Activated naive CD4-positive, alpha-beta T cell treated with anti-CD3 and anti-CD28 coated beads, Interleukin-2, amount 50 U/mL, for 24 hours (primary cell): ENCODE results near the gene MEI4.
A peak's percentile ranks its signal among the peaks of the same experiment; 100 is the strongest.
"Not testable (repeated sequence)": the region's sequence is repeated elsewhere in the genome, so short reads cannot be mapped to it uniquely, and the experiment has no call there.

Source experiments
- H3K27ac Mint-ChIP-seq: one replicate; pipeline ENCODE4 v1.8.0; 2021; ENCODE audit warnings: mild to moderate bottlenecking, mixed read lengths
- H3K27me3 Mint-ChIP-seq: one replicate; pipeline ENCODE4 v1.8.0; 2021; ENCODE audit warnings: mixed read lengths
- H3K36me3 Mint-ChIP-seq: one replicate; pipeline ENCODE4 v1.8.0; 2021; ENCODE audit warnings: mixed read lengths
- H3K4me1 Mint-ChIP-seq: one replicate; pipeline ENCODE4 v1.8.0; 2021; ENCODE audit warnings: mixed read lengths
- H3K4me3 Mint-ChIP-seq: one replicate; pipeline ENCODE4 v1.8.0; 2021; ENCODE audit warnings: mild to moderate bottlenecking, mixed read lengths
- H3K9me3 Mint-ChIP-seq: one replicate; pipeline ENCODE4 v1.8.0; 2021; ENCODE audit warnings: mixed read lengths

MEI4 gene

DNA sequence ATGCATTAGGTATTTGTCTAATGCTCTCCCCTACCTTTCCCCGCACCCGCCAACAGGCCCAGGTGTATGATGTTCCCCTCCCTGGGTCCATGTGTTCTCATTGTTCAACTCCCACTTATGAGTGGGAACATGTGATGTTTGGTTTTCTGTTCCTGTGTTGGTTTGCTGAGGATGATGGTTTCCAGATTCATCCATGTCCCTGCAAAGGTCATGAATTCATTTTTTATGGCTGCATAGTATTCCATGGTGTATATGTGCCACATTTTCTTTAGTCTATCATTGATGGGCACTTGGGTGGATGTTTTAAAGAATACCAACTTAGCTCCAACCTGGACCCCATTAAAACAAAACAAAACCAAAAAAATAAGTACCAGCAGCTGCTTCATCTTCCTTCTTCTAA lies 180.9 kb downstream of the MEI4 start:
- H3K9me3 Mint-ChIP-seq, H3K27me3 Mint-ChIP-seq, H3K27ac Mint-ChIP-seq, H3K4me3 Mint-ChIP-seq, H3K4me1 Mint-ChIP-seq, H3K36me3 Mint-ChIP-seq: not testable (repeated sequence)

DNA sequence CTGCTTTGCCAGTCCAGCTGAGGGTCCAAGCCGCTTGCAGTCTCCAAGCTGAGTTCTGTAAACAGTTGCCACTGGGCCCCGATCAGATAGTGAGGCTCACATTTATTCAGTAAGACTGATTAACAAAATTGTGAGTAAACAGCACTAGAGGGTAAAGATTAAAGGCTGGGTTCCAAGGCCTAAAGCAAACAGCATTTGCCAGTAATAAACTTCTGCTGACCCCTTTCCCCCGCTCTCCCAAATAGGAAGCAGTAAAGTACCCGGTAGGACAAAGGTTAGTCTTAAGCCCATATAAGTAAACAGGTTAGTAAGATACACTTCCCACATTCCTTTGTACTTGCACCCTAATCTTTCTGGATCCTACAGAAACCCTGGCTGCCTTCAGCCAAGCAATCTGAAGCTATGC lies 181.8 kb downstream of the MEI4 start:
- no peak overlapping the region for H3K4me3 Mint-ChIP-seq
- H3K36me3 Mint-ChIP-seq = no peaks in the 10 kb centered on the region
- H3K27me3 Mint-ChIP-seq = no peaks in the 10 kb centered on the region
- H3K27ac Mint-ChIP-seq = no peak overlapping the region
- H3K9me3 Mint-ChIP-seq = peaks cover 4% of the 10 kb centered on the region
- H3K4me1 Mint-ChIP-seq = no peaks in the 10 kb centered on the region

DNA sequence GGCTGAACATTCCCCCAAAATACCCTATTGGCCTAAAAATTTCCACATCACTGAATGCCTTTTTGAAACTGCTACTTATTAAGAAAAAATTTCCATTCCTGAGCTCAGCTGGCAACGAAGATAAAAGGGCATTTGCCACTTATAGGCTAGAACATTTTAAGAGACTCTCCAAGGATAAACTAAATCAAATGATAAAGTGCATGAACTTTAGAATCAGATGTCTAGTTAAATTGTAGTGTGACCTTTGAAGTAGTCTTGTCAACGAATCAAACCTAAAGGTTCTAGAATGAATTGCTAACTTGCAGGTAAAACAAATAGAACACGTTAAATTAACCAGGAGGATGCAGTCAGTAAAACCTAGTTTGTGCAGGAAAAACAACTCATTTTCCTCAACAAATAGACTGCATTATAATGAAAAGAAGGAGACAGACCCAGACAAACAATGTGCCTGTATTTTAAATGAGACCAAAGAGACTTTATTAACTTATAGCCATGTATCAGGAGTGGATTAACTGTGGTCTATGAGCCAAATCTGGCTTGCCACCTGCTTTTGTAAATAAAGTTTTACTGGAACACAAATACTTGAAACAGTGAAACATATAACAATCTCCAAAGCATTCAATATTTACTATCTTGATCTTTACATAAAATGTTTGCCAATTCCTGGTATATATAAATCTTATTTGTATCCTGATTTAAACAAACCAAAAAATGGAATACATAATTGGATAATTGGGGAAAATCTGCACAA lies 184.4 kb downstream of the MEI4 start:
- H3K27ac Mint-ChIP-seq = no peak overlapping the region
- H3K4me3 Mint-ChIP-seq = no peak overlapping the region
- no peaks in the 10 kb centered on the region for H3K9me3 Mint-ChIP-seq
- no peaks in the 10 kb centered on the region for H3K4me1 Mint-ChIP-seq
- H3K36me3 Mint-ChIP-seq = no peaks in the 10 kb centered on the region
- no peaks in the 10 kb centered on the region for H3K27me3 Mint-ChIP-seq

DNA sequence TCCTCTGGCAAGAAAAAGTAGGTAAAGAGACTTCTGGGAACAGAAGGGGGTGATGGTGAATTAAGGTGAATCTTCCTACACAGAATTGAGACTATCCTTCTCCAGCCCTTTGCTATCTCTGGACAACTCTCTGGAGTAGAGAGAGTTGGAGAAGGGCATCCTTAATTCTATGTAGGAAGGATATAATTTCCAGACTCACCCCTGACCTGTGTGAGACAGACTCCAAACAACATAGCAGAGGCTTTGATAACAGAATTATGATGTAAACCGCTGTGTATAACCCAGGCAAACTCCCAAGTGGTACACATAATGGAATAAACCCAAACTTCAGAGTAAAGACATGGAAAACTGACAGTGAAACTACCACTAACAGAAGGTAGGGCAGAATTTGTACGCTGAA lies 186.5 kb downstream of the MEI4 start:
- Mint-ChIP-seq H3K27me3 (no peaks in the 10 kb centered on the region), H3K27ac (no peak overlapping the region), H3K9me3 (no peaks in the 10 kb centered on the region), H3K4me1 (no peaks in the 10 kb centered on the region), H3K4me3 (no peak overlapping the region), H3K36me3 (no peaks in the 10 kb centered on the region)

DNA sequence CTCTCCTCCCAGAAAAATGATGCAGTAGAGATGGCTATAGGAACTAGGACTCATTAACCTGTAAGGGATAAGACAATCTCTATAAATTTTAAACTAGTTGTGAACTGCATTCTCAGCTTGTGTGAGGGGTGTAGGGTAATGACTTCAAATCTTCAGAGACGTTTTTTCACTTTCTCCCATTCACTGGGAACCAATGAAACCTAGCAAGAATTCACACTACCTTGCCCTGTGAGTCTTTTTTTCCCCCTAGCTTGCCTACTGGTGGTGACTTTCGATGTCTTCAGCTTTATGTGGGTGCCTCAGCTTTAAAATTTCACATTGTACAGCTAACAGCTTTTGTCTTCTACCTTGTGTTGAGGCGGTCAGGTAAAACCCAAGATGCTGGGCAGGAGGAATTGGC lies 192.0 kb downstream of the MEI4 start:
- Mint-ChIP-seq H3K9me3 (no peaks in the 10 kb centered on the region), H3K27me3 (no peaks in the 10 kb centered on the region), H3K27ac (peak overlapping the region; percentile 17), H3K4me1 (no peaks in the 10 kb centered on the region), H3K4me3 (no peak overlapping the region), H3K36me3 (no peaks in the 10 kb centered on the region)

DNA sequence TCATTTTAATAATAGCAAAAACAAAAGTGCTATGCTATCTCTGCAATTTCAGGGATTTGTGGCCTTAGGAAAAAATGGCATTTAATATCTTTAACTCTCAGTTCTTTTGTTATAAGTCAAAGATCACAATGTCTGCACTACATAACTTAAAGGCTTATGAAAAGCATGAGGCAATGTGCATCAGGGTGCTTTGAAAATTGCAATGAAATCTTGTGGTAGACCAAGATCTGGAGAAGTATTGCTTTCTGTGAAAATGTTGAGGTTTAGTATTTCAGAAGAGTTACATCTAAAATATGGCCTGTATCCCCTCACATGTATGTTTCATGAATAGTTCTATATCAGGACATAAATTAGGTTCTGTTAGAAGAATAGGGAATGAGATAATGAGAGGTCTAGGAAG lies 200.6 kb downstream of the MEI4 start:
- H3K36me3 Mint-ChIP-seq = no peaks in the 10 kb centered on the region
- no peaks in the 10 kb centered on the region for H3K4me1 Mint-ChIP-seq
- no peaks in the 10 kb centered on the region for H3K9me3 Mint-ChIP-seq
- H3K27ac Mint-ChIP-seq = no peak overlapping the region
- no peak overlapping the region for H3K4me3 Mint-ChIP-seq
- no peaks in the 10 kb centered on the region for H3K27me3 Mint-ChIP-seq

DNA sequence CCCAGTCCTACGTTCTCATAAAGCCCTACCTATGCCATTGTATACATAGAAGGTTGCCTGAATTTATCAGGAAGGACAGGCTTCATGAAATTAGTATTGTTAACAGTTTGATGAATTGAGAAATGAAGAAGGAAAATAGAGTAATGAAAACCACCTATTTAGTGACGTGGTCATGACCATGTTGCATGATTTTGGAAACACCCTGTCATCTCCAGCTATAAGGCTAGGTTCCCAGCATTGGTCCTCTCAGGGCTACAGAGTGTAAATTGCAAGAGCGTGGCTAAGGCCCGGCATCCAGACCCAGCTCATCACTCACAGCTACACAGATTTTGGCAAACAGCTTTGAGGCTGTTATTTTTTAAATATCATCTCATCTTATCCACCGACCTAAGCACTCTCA lies 203.6 kb downstream of the MEI4 start:
- Mint-ChIP-seq H3K4me3 (no peak overlapping the region), H3K9me3 (no peaks in the 10 kb centered on the region), H3K36me3 (no peaks in the 10 kb centered on the region), H3K27me3 (no peaks in the 10 kb centered on the region), H3K4me1 (no peaks in the 10 kb centered on the region), H3K27ac (no peak overlapping the region)

DNA sequence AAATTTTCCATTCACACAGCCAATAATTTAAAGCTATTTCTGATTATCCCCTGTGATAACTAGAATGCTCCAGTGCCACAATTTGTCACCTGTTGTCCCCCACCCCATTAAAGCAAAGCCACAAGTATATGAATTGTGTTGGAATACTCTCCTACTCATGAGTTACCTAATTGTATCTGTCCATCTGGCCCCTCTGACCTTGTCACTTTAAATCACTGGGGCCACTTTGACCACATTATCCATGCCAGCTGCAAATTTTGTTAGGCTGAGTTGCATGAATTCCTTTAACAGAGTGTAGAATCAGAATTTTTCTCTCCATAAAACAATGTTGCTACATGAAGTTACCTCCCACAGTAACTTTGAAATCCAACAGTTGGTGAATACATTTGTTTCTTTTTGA lies 204.6 kb downstream of the MEI4 start:
- H3K36me3 Mint-ChIP-seq = no peaks in the 10 kb centered on the region
- no peaks in the 10 kb centered on the region for H3K9me3 Mint-ChIP-seq
- no peaks in the 10 kb centered on the region for H3K4me1 Mint-ChIP-seq
- no peaks in the 10 kb centered on the region for H3K27me3 Mint-ChIP-seq
- no peak overlapping the region for H3K4me3 Mint-ChIP-seq
- no peak overlapping the region for H3K27ac Mint-ChIP-seq

DNA sequence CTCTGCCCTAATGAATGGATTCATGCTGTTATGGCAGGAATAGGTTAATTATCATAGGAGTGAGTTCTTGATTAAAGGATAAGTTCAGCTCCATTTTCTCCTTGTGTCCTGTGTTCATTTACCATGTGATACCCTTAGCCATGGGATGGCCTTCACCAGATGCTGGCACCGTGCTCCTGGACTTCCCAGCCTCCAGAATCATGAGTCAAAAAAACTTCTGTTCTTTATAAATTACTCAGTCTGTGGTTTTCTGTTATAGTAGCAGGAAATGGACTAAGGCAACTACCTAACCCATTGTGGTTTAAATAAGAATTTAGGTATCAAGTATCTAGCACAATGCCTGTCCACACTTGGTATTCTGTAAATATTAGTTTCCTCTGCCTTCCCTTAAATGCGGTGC lies 223.5 kb downstream of the MEI4 start:
- Mint-ChIP-seq H3K4me1 (no peaks in the 10 kb centered on the region), H3K9me3 (peaks cover 7% of the 10 kb centered on the region), H3K4me3 (no peak overlapping the region), H3K27me3 (no peaks in the 10 kb centered on the region), H3K27ac (no peak overlapping the region), H3K36me3 (no peaks in the 10 kb centered on the region)

DNA sequence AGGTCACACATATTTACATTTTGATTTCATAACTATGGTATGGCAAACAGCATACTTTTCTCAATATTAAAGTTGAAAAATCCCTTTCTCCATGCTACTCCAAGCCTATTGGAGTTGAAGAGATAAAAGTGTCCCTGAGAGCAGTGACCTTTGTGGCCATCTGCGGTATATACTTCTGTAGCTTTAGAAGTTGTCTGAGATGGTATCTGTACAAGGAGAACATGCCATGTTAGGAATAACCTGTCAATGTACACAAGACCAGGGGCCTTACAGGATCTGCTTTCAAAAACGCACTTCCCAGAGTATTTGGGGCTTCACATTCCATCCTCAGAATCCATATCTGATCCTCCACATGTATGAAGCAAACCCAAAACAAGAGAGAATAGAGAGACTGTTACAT lies 226.7 kb downstream of the MEI4 start:
- no peak overlapping the region for H3K27ac Mint-ChIP-seq
- H3K4me3 Mint-ChIP-seq = no peak overlapping the region
- H3K4me1 Mint-ChIP-seq = no peaks in the 10 kb centered on the region
- no peaks in the 10 kb centered on the region for H3K27me3 Mint-ChIP-seq
- H3K9me3 Mint-ChIP-seq = peaks cover 11% of the 10 kb centered on the region
- H3K36me3 Mint-ChIP-seq = no peaks in the 10 kb centered on the region

DNA sequence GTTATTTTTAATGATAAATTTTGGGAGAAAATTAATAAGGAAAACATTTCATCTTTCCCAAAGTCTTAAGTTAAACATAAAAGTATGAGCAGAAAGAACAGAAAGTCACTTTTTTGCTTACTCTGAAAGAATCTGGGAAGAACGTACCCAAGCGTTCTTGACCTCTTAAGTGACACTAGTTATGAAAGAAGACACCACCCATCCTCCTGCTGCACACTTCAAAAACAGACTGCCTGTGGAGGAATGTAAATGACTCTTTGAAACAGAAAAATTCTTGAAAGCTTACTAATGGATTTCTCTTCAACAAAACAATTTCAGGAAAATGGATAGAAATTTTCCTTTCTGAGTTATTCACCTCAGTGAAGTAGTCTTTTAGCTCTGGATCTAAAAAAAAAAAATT lies 227.7 kb downstream of the MEI4 start:
- H3K9me3 Mint-ChIP-seq = peaks cover 5% of the 10 kb centered on the region
- no peak overlapping the region for H3K4me3 Mint-ChIP-seq
- no peaks in the 10 kb centered on the region for H3K27me3 Mint-ChIP-seq
- no peaks in the 10 kb centered on the region for H3K4me1 Mint-ChIP-seq
- H3K27ac Mint-ChIP-seq = no peak overlapping the region
- H3K36me3 Mint-ChIP-seq = no peaks in the 10 kb centered on the region

DNA sequence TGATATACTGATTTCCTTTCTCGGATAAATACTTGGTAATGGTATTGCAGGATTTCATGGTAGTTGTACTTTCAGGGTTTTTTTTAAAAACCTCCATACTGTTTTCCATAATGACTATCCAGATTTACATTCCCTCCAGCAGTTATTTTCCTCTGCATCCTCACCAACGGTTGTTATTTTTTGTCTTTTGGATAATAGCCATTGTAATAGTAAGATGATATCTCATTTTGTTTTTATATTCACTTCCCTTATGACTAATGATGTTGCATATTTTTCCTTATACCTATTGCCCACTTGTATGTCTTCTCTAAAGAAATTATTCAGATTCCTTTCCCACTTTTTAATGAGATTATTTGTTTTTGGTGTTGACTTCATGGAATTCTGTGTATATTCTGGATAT lies 231.0 kb downstream of the MEI4 start:
- no peaks in the 10 kb centered on the region for H3K27me3 Mint-ChIP-seq
- no peaks in the 10 kb centered on the region for H3K4me1 Mint-ChIP-seq

DNA sequence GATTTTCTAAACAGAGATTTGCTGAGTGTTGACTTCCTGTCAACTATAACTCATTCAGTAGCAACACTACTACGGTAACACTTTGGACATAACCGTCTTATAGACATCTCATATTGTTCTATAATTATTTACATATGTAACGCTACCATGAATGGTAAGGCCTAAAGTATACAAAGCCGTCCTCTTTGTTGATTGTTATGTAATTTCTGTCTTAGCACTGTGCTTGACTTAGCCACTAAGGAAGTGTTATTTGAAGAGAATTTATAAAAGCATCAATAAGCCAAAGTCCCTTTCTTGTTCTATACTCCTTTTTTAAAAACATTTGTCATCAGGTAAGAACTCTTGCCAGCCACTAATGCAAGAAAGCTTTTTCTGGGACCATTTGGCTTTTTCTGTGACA lies 240.6 kb downstream of the MEI4 start:
- H3K27me3 Mint-ChIP-seq = no peaks in the 10 kb centered on the region
- peaks cover 10% of the 10 kb centered on the region for H3K9me3 Mint-ChIP-seq
- no peak overlapping the region for H3K4me3 Mint-ChIP-seq
- no peaks in the 10 kb centered on the region for H3K4me1 Mint-ChIP-seq
- no peak overlapping the region for H3K27ac Mint-ChIP-seq
- no peaks in the 10 kb centered on the region for H3K36me3 Mint-ChIP-seq

More for the DNA sequence above, 231.0 kb downstream of the MEI4 start:
- H3K9me3 Mint-ChIP-seq = peaks cover 5% of the 10 kb centered on the region
- H3K36me3 Mint-ChIP-seq = no peaks in the 10 kb centered on the region
- no peak overlapping the region for H3K27ac Mint-ChIP-seq
- no peak overlapping the region for H3K4me3 Mint-ChIP-seq

DNA sequence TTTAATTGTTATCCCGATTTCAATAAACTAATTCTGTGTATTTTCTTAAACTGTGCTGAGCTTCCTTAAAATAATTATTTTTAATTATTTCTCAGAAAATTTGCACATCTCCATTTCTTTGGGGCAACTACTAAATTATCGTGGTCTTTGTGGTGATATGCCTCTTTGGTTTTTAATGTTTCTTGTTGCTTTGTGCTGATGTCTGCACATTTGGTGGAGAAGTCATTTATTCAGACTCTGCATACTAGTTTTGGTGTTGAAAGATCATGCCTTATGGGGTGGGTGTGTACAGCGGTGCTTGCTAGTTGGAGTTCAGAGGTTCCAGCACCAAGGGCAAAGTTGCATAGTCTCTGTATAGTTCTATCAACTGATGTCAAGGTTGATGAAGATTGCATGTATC lies 253.2 kb downstream of the MEI4 start:
- Mint-ChIP-seq H3K4me3 (no peak overlapping the region), H3K27me3 (no peaks in the 10 kb centered on the region), H3K36me3 (no peaks in the 10 kb centered on the region), H3K4me1 (no peaks in the 10 kb centered on the region), H3K9me3 (peaks cover 20% of the 10 kb centered on the region), H3K27ac (no peak overlapping the region)

DNA sequence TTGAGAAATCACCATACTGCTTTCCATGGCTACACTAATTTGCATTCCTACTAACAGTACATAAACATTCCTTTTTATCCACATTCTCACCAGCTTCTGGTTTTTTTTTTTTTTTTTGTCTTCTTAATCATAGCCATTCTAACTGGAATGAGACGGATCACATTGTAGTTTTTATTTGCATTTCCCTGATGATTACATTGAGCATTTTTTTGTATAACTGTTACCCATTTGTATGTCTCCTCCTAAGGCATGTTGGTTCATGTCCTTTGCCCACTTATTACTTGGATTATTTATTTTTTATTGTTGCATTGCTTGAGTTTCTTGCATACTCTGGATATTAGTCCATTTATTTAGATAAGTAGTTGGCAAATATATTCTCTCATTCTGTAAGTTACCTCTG lies 258.0 kb downstream of the MEI4 start:
- no peaks in the 10 kb centered on the region for H3K36me3 Mint-ChIP-seq
- peaks cover 28% of the 10 kb centered on the region for H3K9me3 Mint-ChIP-seq
- no peaks in the 10 kb centered on the region for H3K27me3 Mint-ChIP-seq
- H3K4me3 Mint-ChIP-seq = no peak overlapping the region
- H3K4me1 Mint-ChIP-seq = no peaks in the 10 kb centered on the region
- no peak overlapping the region for H3K27ac Mint-ChIP-seq

DNA sequence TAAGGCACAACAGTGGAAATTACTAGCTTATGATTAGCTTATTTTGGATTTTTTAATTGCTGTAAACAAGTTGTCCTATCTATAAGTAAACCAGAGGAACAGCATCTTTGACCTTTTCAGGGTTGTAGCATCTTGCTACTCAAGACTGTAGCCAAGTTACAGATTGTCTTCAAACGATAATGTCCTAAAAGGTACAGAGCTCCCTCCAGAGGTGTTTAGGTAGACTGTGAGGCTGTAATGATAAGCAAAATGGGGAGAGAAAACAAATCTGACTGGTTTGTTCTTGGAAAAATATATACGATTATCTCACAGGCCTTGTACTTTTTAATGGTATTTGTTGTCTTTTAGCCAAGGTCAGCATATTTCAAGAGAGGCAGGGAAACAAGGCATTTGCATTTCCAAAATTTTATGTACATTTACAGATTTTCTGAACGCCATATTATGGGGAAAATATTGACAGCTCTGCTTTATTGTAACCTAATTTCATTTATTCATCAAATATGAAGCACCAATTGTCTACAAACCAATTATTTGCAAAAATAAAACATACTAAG lies 273.4 kb downstream of the MEI4 start:
- Mint-ChIP-seq H3K27me3 (no peaks in the 10 kb centered on the region), H3K4me3 (no peak overlapping the region), H3K36me3 (no peaks in the 10 kb centered on the region), H3K4me1 (no peaks in the 10 kb centered on the region), H3K27ac (no peak overlapping the region), H3K9me3 (peaks cover 5% of the 10 kb centered on the region)

DNA sequence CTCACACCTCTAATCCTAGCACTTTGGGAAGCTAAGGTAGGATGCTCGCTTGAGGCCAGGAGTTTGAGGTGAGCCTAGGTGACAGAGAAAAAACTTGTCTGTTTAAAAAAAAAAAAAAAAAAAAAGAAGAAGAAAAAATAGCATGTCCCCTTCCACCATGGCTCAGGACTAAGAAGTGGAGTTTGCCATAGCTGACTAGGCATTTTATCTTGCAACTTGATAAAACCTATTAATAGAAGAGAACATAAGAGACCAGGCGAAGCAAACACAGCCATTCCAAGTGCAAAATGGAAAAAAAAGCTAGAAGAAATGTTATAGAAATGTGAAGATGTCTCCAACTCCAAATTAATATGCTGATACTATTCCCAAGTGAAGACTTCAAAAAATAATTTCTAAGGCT lies 277.5 kb downstream of the MEI4 start:
- no peaks in the 10 kb centered on the region for H3K36me3 Mint-ChIP-seq
- no peaks in the 10 kb centered on the region for H3K4me1 Mint-ChIP-seq
- peaks cover 5% of the 10 kb centered on the region for H3K9me3 Mint-ChIP-seq
- H3K27me3 Mint-ChIP-seq = no peaks in the 10 kb centered on the region
- H3K27ac Mint-ChIP-seq = no peak overlapping the region
- no peak overlapping the region for H3K4me3 Mint-ChIP-seq
